Measurements from ENCODE around the gene NTMT1.

Gene NTMT1, protein sequence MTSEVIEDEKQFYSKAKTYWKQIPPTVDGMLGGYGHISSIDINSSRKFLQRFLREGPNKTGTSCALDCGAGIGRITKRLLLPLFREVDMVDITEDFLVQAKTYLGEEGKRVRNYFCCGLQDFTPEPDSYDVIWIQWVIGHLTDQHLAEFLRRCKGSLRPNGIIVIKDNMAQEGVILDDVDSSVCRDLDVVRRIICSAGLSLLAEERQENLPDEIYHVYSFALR

GRCh38 chr9:129626079-129626624 lies at the start of gene NTMT1:
Gene NTMT1 (plus strand): TSS chr9:129626163. CDS start chr9:129632704, 6,541 bp downstream.
- peaks cover 75% of the 10 kb centered on the region for H3K4me1 ChIP-seq
- H3K27ac ChIP-seq: peak within 1 kb of the TSS; percentile 97
- H3K9ac ChIP-seq: peak within 1 kb of the TSS; percentile 91

DNA sequence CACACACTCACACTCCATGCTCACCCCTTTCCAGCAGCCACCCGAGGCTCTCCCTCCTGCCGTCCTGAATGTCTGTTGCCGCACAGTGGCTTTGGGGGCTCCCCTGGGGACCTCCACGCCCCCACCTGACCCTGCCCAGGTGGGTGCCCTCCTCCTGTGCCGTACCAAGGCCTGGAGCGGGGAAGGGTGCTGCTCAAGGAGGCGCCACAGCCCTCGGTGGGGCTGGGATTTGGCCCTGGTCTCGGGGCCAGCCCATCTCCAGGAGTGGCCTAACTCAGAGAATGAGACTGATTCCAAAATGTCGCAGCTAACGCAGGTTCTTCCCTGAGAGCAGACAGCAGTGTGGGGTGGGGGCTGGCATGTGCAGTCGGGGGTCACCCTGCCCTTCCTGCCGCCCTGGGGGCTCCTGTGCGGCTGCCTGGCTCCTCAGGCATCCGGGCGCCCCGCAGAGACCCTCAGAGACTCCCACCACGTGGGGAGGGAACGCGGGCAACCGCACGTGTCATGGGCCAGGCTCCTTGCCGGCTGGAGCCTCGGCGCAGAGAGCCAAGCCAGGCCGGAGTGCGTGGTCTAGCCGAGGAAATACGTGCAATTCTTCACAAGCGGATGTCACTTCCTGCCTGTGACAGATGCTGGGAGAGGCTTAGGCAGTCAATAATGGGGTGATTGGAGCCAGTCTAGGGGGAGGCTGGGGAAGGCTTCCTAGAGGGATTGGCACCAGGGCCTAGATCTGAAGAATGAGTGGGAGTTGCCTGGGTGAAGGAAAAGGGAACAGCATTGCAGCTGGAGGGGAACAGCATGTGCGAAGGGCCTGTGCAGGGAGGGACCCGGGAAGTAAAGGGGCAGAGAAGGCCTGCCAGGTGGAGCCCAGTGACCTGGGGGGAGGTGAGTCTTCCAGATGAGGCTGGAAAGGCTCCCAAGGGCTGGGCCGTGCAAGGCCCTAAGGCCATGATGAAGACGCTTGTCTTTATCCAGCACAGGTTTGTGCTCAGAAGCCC lies 49.1 kb upstream of the NTMT1 start:
- Histone ChIP-seq H3K36me3 (no peaks in the 10 kb centered on the region), H3K27ac (no peak overlapping the region), H3K9me3 (no peaks in the 10 kb centered on the region), H4K20me1 (no peaks in the 10 kb centered on the region), H3K4me2 (no peak overlapping the region), H3K4me3 (no peak overlapping the region), H3K4me1 (peaks cover 24% of the 10 kb centered on the region), H3K9ac (no peak overlapping the region), H3K27me3 (no peaks in the 10 kb centered on the region)
- no peak for TF ChIP-seq Cebpa-rat (IDR thresholded peaks at IDR 0.05)

More at GRCh38 chr9:129626079-129626624, at the start of gene NTMT1:
- Histone ChIP-seq H4K20me1 (peaks cover 50% of the 10 kb centered on the region), H3K4me3 (peak within 1 kb of the TSS; percentile 84), H3K9me3 (no peaks in the 10 kb centered on the region), H3K4me2 (peak within 1 kb of the TSS; percentile 96), H3K27me3 (peaks cover 9% of the 10 kb centered on the region), H3K36me3 (peaks cover 34% of the 10 kb centered on the region)
- no peak for TF ChIP-seq Cebpa-rat (IDR thresholded peaks at IDR 0.05)

DNA sequence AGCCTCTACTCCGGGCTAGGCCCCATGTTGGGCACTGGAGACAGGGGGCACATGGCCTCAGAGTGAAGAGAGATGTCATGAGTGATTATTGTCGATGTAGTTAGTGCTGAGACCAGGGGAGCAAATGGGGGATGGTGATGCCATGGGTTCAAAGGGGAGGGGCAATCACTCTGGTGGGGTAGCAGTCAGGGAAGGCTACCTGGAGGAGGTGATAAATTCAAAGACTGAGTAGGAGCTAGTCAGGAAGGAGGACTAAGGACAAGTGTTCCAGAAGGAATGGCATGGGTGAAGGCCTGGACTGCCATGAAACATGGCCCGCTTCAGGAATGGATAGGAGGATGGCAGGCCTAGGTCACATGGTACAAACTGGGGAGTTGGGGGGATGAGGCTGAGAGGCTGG lies 46.7 kb upstream of the NTMT1 start:
- Histone ChIP-seq H3K27ac (no peak overlapping the region), H3K27me3 (no peaks in the 10 kb centered on the region), H3K36me3 (no peaks in the 10 kb centered on the region), H4K20me1 (no peaks in the 10 kb centered on the region), H3K9ac (no peak overlapping the region), H3K4me1 (peaks cover 49% of the 10 kb centered on the region), H3K4me2 (no peak overlapping the region), H3K4me3 (no peak overlapping the region), H3K9me3 (no peaks in the 10 kb centered on the region)
- no peak for TF ChIP-seq Cebpa-rat (IDR thresholded peaks at IDR 0.05)

- no peaks in the 10 kb centered on the region for H4K20me1 ChIP-seq
- H3K27ac ChIP-seq: no peak overlapping the region
- H3K4me3 ChIP-seq: no peak overlapping the region
- H3K27me3 ChIP-seq: no peaks in the 10 kb centered on the region
- peaks cover 58% of the 10 kb centered on the region for H3K4me1 ChIP-seq
- H3K9me3 ChIP-seq: no peaks in the 10 kb centered on the region
- TF ChIP-seq Cebpa-rat (IDR thresholded peaks at IDR 0.05): no peak
- H3K4me2 ChIP-seq: peak overlapping the region; percentile 77
- no peaks in the 10 kb centered on the region for H3K36me3 ChIP-seq
- H3K9ac ChIP-seq: no peak overlapping the region
Observed at GRCh38 chr9:129580211-129580915, 45.6 kb upstream of the NTMT1 start.

GRCh38 chr9:129581505-129582189 lies 44.3 kb upstream of the NTMT1 start:
- H3K9me3 ChIP-seq: no peaks in the 10 kb centered on the region
- no peaks in the 10 kb centered on the region for H3K27me3 ChIP-seq
- H3K4me3 ChIP-seq: no peak overlapping the region
- peaks cover 71% of the 10 kb centered on the region for H3K4me1 ChIP-seq
- H3K27ac ChIP-seq: no peak overlapping the region
- no peaks in the 10 kb centered on the region for H4K20me1 ChIP-seq
- TF ChIP-seq Cebpa-rat (IDR thresholded peaks at IDR 0.05): no peak
- peak overlapping the region; percentile 77 for H3K4me2 ChIP-seq
- no peak overlapping the region for H3K9ac ChIP-seq
- no peaks in the 10 kb centered on the region for H3K36me3 ChIP-seq

- TF ChIP-seq Cebpa-rat (IDR thresholded peaks at IDR 0.05): no peak
- H3K9me3 ChIP-seq: no peaks in the 10 kb centered on the region
- H3K4me3 ChIP-seq: no peak overlapping the region
- H4K20me1 ChIP-seq: no peaks in the 10 kb centered on the region
- H3K36me3 ChIP-seq: no peaks in the 10 kb centered on the region
- H3K4me2 ChIP-seq: peak overlapping the region; percentile 77
- H3K27ac ChIP-seq: peak overlapping the region; percentile 61
- H3K27me3 ChIP-seq: no peaks in the 10 kb centered on the region
- H3K9ac ChIP-seq: no peak overlapping the region
- peaks cover 83% of the 10 kb centered on the region for H3K4me1 ChIP-seq
Observed at GRCh38 chr9:129582855-129583254, 43.1 kb upstream of the NTMT1 start.

DNA sequence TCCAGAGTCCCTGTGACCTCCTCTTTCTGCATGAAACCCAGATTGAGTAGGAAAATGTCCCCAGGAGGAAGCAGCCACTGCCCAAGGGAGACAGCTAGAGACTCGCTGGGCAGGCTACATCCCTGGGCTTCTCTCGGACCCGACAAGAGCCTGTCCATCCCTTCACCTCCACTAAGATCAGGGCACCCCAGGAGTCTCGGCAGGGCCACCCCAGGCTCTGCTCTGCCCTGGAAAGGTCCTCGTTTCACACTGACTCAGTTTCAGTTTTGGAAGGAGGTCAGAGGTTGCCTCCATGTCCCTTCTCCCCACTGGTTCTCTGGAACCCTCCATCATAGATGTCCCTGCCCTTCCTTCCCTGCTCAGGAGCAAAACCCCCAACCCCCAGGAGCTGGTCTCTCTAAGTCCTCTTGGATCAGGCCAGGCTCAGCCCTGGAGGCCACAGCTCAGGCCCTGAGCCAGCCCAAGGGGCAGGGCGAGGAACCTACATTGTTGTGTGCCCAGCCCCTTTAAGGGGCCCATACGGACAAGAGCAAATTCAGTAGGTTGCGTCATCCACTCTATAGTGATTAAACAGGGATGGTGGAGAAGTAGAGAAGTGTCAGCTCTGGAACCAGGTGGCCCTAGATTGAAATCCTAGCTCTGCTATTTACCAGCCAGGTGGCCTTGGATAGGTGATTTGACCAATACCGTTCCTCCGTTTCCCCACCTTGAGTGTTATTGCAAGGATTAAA lies 42.5 kb upstream of the NTMT1 start:
- 0 out of 2 replicates have a peak overlapping the region, but pooled peaks have one; percentile 45 for H3K9ac ChIP-seq
- H3K4me3 ChIP-seq: no peak overlapping the region
- no peaks in the 10 kb centered on the region for H3K27me3 ChIP-seq
- H3K36me3 ChIP-seq: no peaks in the 10 kb centered on the region
- peaks cover 90% of the 10 kb centered on the region for H3K4me1 ChIP-seq
- peak overlapping the region; percentile 77 for H3K4me2 ChIP-seq
- no peaks in the 10 kb centered on the region for H3K9me3 ChIP-seq
- no peaks in the 10 kb centered on the region for H4K20me1 ChIP-seq
- TF ChIP-seq Cebpa-rat (IDR thresholded peaks at IDR 0.05): peak; percentile 62; the same call in 1 of the 2 replicates
- H3K27ac ChIP-seq: peak overlapping the region; percentile 61

DNA sequence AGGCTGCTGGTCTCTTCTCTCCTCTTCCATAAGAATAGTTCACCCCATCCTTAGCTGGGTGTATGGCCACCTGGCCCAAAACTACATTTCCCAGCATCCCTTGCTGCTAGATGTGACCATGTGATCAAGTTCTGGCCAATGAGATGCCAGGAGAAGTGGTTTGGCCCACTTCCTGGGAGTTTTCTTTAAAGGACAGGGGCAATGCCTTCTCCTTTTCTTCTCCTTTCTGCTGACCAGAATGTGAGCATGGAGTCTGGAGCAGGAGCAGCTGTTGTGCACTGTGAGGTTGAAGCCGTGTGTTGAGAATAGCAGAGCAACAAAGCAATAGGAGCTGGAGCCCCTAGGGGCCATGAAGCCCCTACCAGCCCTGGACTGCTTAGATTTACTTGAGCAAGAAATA lies 41.8 kb upstream of the NTMT1 start:
- H3K9me3 ChIP-seq: no peaks in the 10 kb centered on the region
- peak overlapping the region; percentile 85 for H3K27ac ChIP-seq
- H3K9ac ChIP-seq: peak overlapping the region; percentile 49; the same call in 1 of the 2 replicates
- H3K4me2 ChIP-seq: peak overlapping the region; percentile 77
- no peaks in the 10 kb centered on the region for H4K20me1 ChIP-seq
- H3K4me1 ChIP-seq: peaks cover 96% of the 10 kb centered on the region
- no peaks in the 10 kb centered on the region for H3K36me3 ChIP-seq
- TF ChIP-seq Cebpa-rat (IDR thresholded peaks at IDR 0.05): no peak
- no peak overlapping the region for H3K4me3 ChIP-seq
- H3K27me3 ChIP-seq: no peaks in the 10 kb centered on the region
